Mucosa of descending colon (tissue), 3 donors: Measurements from ENCODE around the gene PRXL2B. TPM values are rescaled to one million over a fixed set of nuclear protein-coding genes. Genes with fewer than 3 reads are reported as not detected.
A peak's percentile ranks its signal among the peaks of the same experiment; 100 is the strongest.

Experiments
- ATAC-seq: fragments of 200-7000 bp; cut with Tn5 transposase; one replicate; pipeline ENCODE4 v1.9.1; 2020; ENCODE audit warnings: mild to moderate bottlenecking, moderate library complexity
- DNase-seq, 3 donors: peaks; one replicate each; pipeline ENCODE4 v3.0.0-alpha.2; 2020
- H3K36me3 ChIP-seq: fragments of 200-600 bp; one replicate; pipeline ENCODE4 v1.8.0; 2021; ENCODE audit warnings: low read depth, mild to moderate bottlenecking
- H3K4me1 ChIP-seq: fragments of 200-600 bp; one replicate; pipeline ENCODE4 v1.8.0; 2021; ENCODE audit warnings: low read depth, mild to moderate bottlenecking
- H3K4me3 ChIP-seq: fragments of 200-600 bp; one replicate; pipeline ENCODE4 v1.8.0; 2021; ENCODE audit warnings: mild to moderate bottlenecking
- H3K9me3 ChIP-seq: fragments of 200-600 bp; one replicate; pipeline ENCODE4 v1.8.0; 2021; ENCODE audit warnings: mild to moderate bottlenecking
- intact Hi-C, 2 donors: fragments of 100-400 bp; cut with DNase I in 1 of 2; cut with micrococcal nuclease in 1 of 2; formaldehyde crosslinking; loops; one replicate each; pipeline versions ENCODE4 v1.11.0 to v1.11.1; 2022; cut with DNase I, micrococcal nuclease
- total RNA-seq, 3 donors: library from RNA; stranded (reverse); fragmentation: NEBNext Ultra II Directional in 2 of 3; extraction: Animal tissue kit (Norgen Biotek cat#: 25700) in 2 of 3; gene quantifications; one replicate each; pipeline versions ENCODE4 v1.2.1 to v1.2.4, GENCODE V29; 2021 to 2023
- TF ChIP-seq, protein P1 (sequence below): fragments of 200-600 bp; IDR thresholded peaks from one replicate; pipeline ENCODE4 v1.8.0; 2022; ENCODE audit warnings: antibody characterized with exemption, mild to moderate bottlenecking
- donor health status: DM: no; HTN: no; CAD: no; lungs with moderate emphysema.
- donor health status: DM: no; HTN: no; CAD: no.
- donor health status: DM: no; HTN: yes; CAD: no.

The PRXL2B gene
- total RNA-seq, 3 donors from 2014 or later, result 45.2 to 65.5 (median 48.3) TPM

DNA sequence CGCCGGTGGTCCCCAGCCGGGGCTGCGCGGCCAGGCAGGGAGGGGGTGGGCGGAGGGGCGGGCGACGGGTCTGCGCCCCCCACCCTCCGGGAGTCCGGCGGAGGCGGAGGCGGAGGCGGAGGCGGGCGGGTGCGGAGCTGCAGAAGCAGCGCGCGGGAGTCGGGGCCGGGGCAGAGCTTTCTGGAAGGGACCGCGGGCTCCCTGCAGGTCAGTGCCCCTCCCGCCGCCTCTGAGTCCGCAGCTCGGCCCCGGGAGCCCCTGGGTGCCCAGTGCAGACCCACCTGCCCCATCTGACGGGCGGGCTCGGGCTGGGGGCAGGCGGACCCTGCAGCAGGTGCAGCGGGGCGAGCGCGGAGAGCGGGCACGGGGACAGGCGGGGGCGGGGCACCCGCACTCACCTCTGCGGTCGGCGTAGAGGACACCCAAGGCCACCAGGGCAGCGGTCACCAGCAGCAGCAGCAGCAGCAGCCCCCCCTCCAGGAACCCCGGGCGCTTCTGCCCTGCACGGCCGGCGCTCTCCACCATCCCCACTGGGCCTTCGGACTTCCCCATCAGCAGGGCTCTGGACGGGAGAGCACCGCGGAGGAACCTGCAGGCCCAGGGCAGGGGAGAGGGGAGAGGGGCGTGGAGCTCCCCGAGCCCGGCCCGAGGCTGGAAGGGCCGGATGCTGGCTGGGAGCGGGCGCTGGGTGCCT is 42.5 kb downstream of the PRXL2B start:
- no peak for ATAC-seq
- intact Hi-C loops, result no loop called here
- Histone ChIP-seq H3K4me3 (no peak overlapping the region), H3K36me3 (no peaks in the 10 kb centered on the region), H3K9me3 (no peaks in the 10 kb centered on the region), H3K4me1 (peaks cover 16% of the 10 kb centered on the region)
- DNase-seq, result no peak
- TF ChIP-seq, protein P1, sequence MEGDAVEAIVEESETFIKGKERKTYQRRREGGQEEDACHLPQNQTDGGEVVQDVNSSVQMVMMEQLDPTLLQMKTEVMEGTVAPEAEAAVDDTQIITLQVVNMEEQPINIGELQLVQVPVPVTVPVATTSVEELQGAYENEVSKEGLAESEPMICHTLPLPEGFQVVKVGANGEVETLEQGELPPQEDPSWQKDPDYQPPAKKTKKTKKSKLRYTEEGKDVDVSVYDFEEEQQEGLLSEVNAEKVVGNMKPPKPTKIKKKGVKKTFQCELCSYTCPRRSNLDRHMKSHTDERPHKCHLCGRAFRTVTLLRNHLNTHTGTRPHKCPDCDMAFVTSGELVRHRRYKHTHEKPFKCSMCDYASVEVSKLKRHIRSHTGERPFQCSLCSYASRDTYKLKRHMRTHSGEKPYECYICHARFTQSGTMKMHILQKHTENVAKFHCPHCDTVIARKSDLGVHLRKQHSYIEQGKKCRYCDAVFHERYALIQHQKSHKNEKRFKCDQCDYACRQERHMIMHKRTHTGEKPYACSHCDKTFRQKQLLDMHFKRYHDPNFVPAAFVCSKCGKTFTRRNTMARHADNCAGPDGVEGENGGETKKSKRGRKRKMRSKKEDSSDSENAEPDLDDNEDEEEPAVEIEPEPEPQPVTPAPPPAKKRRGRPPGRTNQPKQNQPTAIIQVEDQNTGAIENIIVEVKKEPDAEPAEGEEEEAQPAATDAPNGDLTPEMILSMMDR, result no peak

DNA sequence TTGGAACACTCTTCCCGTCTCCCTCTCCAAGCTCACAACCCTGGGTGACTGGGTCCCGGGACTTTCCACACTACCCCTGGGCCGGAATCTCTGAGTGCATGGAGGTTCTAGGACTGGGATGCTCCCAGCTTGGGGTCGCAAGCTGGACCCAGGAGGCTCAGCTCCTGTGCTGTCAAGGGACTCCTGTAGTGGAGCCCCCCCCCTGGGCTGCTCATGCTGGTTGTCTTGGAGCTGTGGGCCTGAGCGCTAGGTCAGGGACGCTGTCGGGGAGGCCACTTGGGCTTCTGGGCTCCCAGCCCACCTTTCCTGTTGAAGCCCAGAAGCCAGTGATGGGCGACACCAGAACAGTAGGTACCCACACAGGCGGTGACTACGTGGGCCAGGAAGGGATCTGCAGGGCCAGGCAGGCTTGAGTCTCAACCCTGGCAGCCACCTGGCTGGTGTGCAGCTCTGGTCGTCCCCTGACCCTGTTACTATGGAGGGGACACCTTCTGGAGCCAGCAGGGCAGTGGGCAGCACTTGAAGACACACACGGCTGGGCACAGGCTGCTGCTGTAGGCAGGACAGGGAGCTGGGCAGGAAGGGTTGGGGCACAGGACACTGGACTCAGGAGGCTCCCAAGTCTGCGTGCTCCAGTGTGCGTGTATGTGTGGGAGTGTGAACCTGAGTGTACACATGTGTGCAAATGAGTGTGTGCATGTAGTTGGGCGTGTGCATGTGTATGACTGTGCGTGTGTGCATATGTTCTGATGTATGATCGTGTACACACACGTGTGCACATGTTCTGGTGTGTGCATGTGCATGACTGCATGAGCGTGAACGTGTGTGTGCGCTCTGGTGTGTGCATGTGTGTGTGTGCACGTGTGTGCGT is 43.3 kb downstream of the PRXL2B start:
- Histone ChIP-seq H3K4me1 (peaks cover 16% of the 10 kb centered on the region), H3K36me3 (no peaks in the 10 kb centered on the region), H3K4me3 (no peak overlapping the region), H3K9me3 (no peaks in the 10 kb centered on the region)
- intact Hi-C loops, result no loop called here
- no peak for DNase-seq
- ATAC-seq, result no peak
- TF ChIP-seq, protein P1, result no peak

DNA sequence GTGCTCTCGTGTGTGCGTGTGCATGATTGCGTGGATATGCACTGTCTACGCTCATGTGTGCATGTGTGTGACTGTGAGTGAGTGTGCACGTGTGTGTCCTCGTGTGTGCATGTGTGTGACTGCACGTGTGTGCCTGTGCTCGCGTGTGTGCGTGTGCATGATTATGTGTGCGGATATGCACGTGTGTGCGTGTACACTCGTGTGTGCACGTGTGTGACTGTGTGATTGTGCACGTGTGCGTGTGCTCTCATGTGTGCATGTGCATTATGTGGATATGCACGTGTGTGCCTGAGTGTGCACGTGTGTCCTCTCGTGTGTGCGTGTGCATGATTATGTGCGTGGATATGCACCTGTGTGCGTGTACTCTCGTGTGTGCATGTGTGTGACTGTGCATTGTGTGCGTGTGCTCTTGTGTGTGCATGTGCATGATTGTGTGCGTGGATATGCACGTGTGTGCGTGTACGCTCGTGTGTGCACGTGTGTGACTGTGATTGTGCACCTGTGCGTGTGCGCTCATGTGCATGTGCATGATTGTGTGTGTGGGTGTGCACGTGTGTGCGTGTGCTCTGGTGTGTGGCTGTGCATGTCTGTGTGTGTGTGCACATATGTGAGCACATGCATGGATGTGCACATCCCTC is 44.0 kb downstream of the PRXL2B start:
- intact Hi-C loops, result no loop called here
- Histone ChIP-seq H3K4me3 (no peak overlapping the region), H3K4me1 (peaks cover 16% of the 10 kb centered on the region), H3K9me3 (no peaks in the 10 kb centered on the region), H3K36me3 (no peaks in the 10 kb centered on the region)
- TF ChIP-seq, protein P1, result no peak
- ATAC-seq, result no peak
- DNase-seq, result no peak

GRCh38 chr1:2631136-2632050 is 44.8 kb downstream of the PRXL2B start:
- no peaks in the 10 kb centered on the region for H3K36me3 ChIP-seq
- TF ChIP-seq, protein P1, result no peak
- no peak overlapping the region for H3K4me3 ChIP-seq
- ATAC-seq (peak; percentile 86), DNase-seq (peak; percentile 66 to 77 (median 73))
- intact Hi-C loops, result no loop called here
- peaks cover under 1% of the 10 kb centered on the region for H3K9me3 ChIP-seq
- H3K4me1 ChIP-seq, result peaks cover 16% of the 10 kb centered on the region

DNA sequence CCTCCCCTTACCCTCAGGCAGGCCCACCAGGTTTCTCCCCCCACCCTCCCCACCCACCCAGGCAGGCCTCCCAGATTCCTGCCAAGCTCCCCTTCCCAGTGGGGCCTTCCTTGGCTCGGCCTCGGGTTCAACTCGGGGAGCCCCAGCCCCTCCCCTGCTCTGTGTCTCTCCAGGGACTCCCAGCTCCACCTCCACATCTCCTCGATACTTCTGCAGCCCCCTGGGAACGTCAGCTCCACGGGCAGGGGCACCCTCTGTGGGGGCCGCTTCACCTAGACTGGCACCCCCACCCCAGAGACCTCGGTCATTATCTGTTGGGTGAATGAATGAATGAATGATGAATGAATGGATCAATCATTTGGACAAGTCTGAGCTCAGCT is 45.5 kb downstream of the PRXL2B start:
- intact Hi-C loops, result no loop called here
- Histone ChIP-seq H3K4me3 (no peak overlapping the region), H3K4me1 (peaks cover 16% of the 10 kb centered on the region), H3K9me3 (peaks cover 7% of the 10 kb centered on the region), H3K36me3 (no peaks in the 10 kb centered on the region)
- TF ChIP-seq, protein P1, result no peak
- no peak for ATAC-seq
- no peak for DNase-seq
